ENCODE data around the gene IL17REL. TPM values are rescaled to one million over a fixed set of nuclear protein-coding genes. Genes with fewer than 3 reads are reported as not detected.
A peak's percentile ranks its signal among the peaks of the same experiment; 100 is the strongest.

The IL17REL gene
- total and polyA plus RNA-seq, 2 of the 13 experiments (the other 11 are each of a cell fraction or from before 2014, with no cell fraction given), result not detected

- no peak for TF ChIP-seq EZH2 (conservative IDR thresholded peaks at IDR 0.05; ENCODE audit: low read depth, low read length)
- TF ChIP-seq HOXA7 (CRISPR knock-in tag; IDR thresholded peaks at IDR 0.05), result no peak
- 0 out of 2 replicates have a peak, but pooled peaks have one; percentile 6 for TF ChIP-seq TAF1 (CRISPR knock-in tag; IDR thresholded peaks at IDR 0.05)
- TF ChIP-seq ONECUT2 (CRISPR knock-in tag; IDR thresholded peaks at IDR 0.05), result no peak
- no peak for TF ChIP-seq ZBTB3 (CRISPR knock-in tag; IDR thresholded peaks at IDR 0.05; ENCODE audit: borderline replicate concordance, low read depth)
- TF ChIP-seq HIVEP1 (CRISPR knock-in tag; IDR thresholded peaks at IDR 0.05), result no peak
- no peak for TF ChIP-seq ZNF570 (CRISPR knock-in tag; IDR thresholded peaks at IDR 0.05; ENCODE audit: borderline replicate concordance)
- 0 out of 2 replicates have a peak, but pooled peaks have one; percentile 4 for TF ChIP-seq SAP130 (CRISPR knock-in tag; IDR thresholded peaks at IDR 0.05; ENCODE audit: low read depth)
- TF ChIP-seq HNRNPL (IDR thresholded peaks at IDR 0.05; ENCODE audit: low read depth, low read length), result peak; percentile 66; the same call in 1 of the 2 replicates
- TF ChIP-seq SIX1 (CRISPR knock-in tag; IDR thresholded peaks at IDR 0.05; ENCODE audit: borderline replicate concordance), result no peak
- no peak for TF ChIP-seq NONO (IDR thresholded peaks at IDR 0.05)
- TF ChIP-seq NONO (CRISPR knock-in tag; conservative IDR thresholded peaks at IDR 0.05), result no peak
- no peak for TF ChIP-seq ZNF782 (CRISPR knock-in tag; IDR thresholded peaks at IDR 0.05; ENCODE audit: borderline replicate concordance)
- no peak for TF ChIP-seq ZNF451 (CRISPR knock-in tag; IDR thresholded peaks at IDR 0.05)
- no peak for TF ChIP-seq ZNF180 (CRISPR knock-in tag; IDR thresholded peaks at IDR 0.05; ENCODE audit: borderline replicate concordance, low read depth)
- no peak for TF ChIP-seq MAZ (IDR thresholded peaks at IDR 0.05; ENCODE audit: borderline replicate concordance, low read depth, low read length)
- 0 out of 2 replicates have a peak, but pooled peaks have one; percentile 25 for TF ChIP-seq MAZ (CRISPR knock-in tag; IDR thresholded peaks at IDR 0.05; ENCODE audit: low read depth)
- TF ChIP-seq RFX5 (IDR thresholded peaks at IDR 0.05; ENCODE audit: low read depth, low read length), result no peak
- TF ChIP-seq CENPT (CRISPR knock-in tag; IDR thresholded peaks at IDR 0.05; ENCODE audit: low read depth), result no peak
- TF ChIP-seq ARNTL (CRISPR knock-in tag; IDR thresholded peaks at IDR 0.05), result no peak
- no peak for TF ChIP-seq GFI1 (CRISPR knock-in tag; IDR thresholded peaks at IDR 0.05; ENCODE audit: borderline replicate concordance)
- no peak for TF ChIP-seq ZBTB21 (CRISPR knock-in tag; IDR thresholded peaks at IDR 0.05)
- TF ChIP-seq, protein P1, sequence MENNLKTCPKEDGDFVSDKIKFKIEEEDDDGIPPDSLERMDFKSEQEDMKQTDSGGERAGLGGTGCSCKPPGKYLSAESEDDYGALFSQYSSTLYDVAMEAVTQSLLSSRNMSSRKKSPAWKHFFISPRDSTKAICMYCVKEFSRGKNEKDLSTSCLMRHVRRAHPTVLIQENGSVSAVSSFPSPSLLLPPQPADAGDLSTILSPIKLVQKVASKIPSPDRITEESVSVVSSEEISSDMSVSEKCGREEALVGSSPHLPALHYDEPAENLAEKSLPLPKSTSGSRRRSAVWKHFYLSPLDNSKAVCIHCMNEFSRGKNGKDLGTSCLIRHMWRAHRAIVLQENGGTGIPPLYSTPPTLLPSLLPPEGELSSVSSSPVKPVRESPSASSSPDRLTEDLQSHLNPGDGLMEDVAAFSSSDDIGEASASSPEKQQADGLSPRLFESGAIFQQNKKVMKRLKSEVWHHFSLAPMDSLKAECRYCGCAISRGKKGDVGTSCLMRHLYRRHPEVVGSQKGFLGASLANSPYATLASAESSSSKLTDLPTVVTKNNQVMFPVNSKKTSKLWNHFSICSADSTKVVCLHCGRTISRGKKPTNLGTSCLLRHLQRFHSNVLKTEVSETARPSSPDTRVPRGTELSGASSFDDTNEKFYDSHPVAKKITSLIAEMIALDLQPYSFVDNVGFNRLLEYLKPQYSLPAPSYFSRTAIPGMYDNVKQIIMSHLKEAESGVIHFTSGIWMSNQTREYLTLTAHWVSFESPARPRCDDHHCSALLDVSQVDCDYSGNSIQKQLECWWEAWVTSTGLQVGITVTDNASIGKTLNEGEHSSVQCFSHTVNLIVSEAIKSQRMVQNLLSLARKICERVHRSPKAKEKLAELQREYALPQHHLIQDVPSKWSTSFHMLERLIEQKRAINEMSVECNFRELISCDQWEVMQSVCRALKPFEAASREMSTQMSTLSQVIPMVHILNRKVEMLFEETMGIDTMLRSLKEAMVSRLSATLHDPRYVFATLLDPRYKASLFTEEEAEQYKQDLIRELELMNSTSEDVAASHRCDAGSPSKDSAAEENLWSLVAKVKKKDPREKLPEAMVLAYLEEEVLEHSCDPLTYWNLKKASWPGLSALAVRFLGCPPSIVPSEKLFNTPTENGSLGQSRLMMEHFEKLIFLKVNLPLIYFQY (CRISPR knock-in tag; IDR thresholded peaks at IDR 0.05; ENCODE audit: borderline replicate concordance), result no peak
- TF ChIP-seq RBFOX2 (IDR thresholded peaks at IDR 0.05; ENCODE audit: low read depth, low read length), result peak; percentile 75
- TF ChIP-seq NFKBIZ (CRISPR knock-in tag; IDR thresholded peaks at IDR 0.05), result no peak
- TF ChIP-seq SRF (IDR thresholded peaks at IDR 0.05; ENCODE audit: low read depth, low read length), result no peak
Observed at GRCh38 chr22:49964136-49965090, 48.2 kb downstream of the IL17REL start (continued).

All from HepG2 (cell line).